ENCODE data around the gene PCGF3.

GRCh38 chr4:665381-665750 lies 40.3 kb upstream of the PCGF3 start:
- TF ChIP-seq, protein P1, sequence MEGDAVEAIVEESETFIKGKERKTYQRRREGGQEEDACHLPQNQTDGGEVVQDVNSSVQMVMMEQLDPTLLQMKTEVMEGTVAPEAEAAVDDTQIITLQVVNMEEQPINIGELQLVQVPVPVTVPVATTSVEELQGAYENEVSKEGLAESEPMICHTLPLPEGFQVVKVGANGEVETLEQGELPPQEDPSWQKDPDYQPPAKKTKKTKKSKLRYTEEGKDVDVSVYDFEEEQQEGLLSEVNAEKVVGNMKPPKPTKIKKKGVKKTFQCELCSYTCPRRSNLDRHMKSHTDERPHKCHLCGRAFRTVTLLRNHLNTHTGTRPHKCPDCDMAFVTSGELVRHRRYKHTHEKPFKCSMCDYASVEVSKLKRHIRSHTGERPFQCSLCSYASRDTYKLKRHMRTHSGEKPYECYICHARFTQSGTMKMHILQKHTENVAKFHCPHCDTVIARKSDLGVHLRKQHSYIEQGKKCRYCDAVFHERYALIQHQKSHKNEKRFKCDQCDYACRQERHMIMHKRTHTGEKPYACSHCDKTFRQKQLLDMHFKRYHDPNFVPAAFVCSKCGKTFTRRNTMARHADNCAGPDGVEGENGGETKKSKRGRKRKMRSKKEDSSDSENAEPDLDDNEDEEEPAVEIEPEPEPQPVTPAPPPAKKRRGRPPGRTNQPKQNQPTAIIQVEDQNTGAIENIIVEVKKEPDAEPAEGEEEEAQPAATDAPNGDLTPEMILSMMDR (conservative IDR thresholded peaks at IDR 0.05; ENCODE audit: low read length), result no peak
- TF ChIP-seq EZH2phosphoT487 (IDR thresholded peaks at IDR 0.05; ENCODE audit: borderline replicate concordance), result no peak

Data from Loucy (cell line).